GM12874 (cell line): Measurements from ENCODE around the gene CAPNS1.

Experiments
- CTCF ChIP-seq: IDR thresholded peaks from 2 replicates; pipeline ENCODE4 v1.5.1; 2011; ENCODE audit warnings: low read depth, mild to moderate bottlenecking, control low read depth, low read length, moderate library complexity; ENCODE audit not compliant: insufficient read depth

The CAPNS1 gene

GRCh38 chr19:36139120-36139472 is 770 bp upstream of the CAPNS1 start:
- no peak for TF ChIP-seq CTCF

GRCh38 chr19:36140304-36141038 is 605 bp downstream of the CAPNS1 start:
- TF ChIP-seq CTCF, result no peak

- no peak for TF ChIP-seq CTCF
These were observed 1.4 kb downstream of the CAPNS1 start for GRCh38 chr19:36141039-36141927.

GRCh38 chr19:36142046-36142445 is 2.2 kb downstream of the CAPNS1 start:
- no peak for TF ChIP-seq CTCF

GRCh38 chr19:36142496-36142895 is 2.6 kb downstream of the CAPNS1 start:
- TF ChIP-seq CTCF, result no peak

GRCh38 chr19:36144624-36145023 is 4.8 kb downstream of the CAPNS1 start:
- no peak for TF ChIP-seq CTCF

- TF ChIP-seq CTCF, result no peak
These were observed 10.0 kb downstream of the CAPNS1 start for GRCh38 chr19:36149673-36150406.
